ENCODE results near the gene ITGA2B. TPM values are rescaled to one million over a fixed set of nuclear protein-coding genes. Genes with fewer than 3 reads are reported as not detected.

The ITGA2B gene
- total and polyA plus RNA-seq, 5 donors from 2014 or later, result 19.5 TPM; not detected in 4

Other genes with a start within 250 kb of the ITGA2B start
- gene HROB, start 247.7 kb downstream of the ITGA2B start, total RNA-seq, result 9.2 TPM
- gene HROB, start 247.7 kb downstream of the ITGA2B start, polyA plus RNA-seq, result under 1 TPM; 0.16 to 0.67 (median 0.38) TPM
- not detected for gene ASB16, start 218.9 kb downstream of the ITGA2B start, total RNA-seq
- gene ASB16, start 218.9 kb downstream of the ITGA2B start, polyA plus RNA-seq, result under 1 TPM in 2 of 4 donors, not detected in 2; 0.09 to 0.16 TPM
- gene TMUB2, start 202.7 kb downstream of the ITGA2B start, total RNA-seq, result 67.7 TPM
- gene TMUB2, start 202.7 kb downstream of the ITGA2B start, polyA plus RNA-seq, result 10 to 100 TPM; 31.7 to 43.7 (median 34.5) TPM
- gene ATXN7L3, start 189.8 kb downstream of the ITGA2B start, total RNA-seq, result 103 TPM
- gene ATXN7L3, start 189.8 kb downstream of the ITGA2B start, polyA plus RNA-seq, result 10 to 100 TPM; 10.3 to 16.1 (median 12.6) TPM
- 104 TPM for gene UBTF, start 170.0 kb downstream of the ITGA2B start, total RNA-seq
- gene UBTF, start 170.0 kb downstream of the ITGA2B start, polyA plus RNA-seq, result 10 to 100 TPM; 22.3 to 28.5 (median 26.5) TPM
- gene SLC4A1, start 121.5 kb downstream of the ITGA2B start, total RNA-seq, result not detected
- gene SLC4A1, start 121.5 kb downstream of the ITGA2B start, polyA plus RNA-seq, result not detected
- gene RUNDC3A, start 81.0 kb downstream of the ITGA2B start, total RNA-seq, result 0.27 TPM
- gene RUNDC3A, start 81.0 kb downstream of the ITGA2B start, polyA plus RNA-seq, result under 1 TPM in 1 of 4 donors, not detected in 3; 0.96 TPM
- gene SLC25A39, start 64.8 kb downstream of the ITGA2B start, total RNA-seq, result 64.7 TPM
- gene SLC25A39, start 64.8 kb downstream of the ITGA2B start, polyA plus RNA-seq, result 100 to 1,000 TPM in 1 of 4 donors, 10 to 100 TPM in 3; 93.8 to 112 (median 98.4) TPM
- gene GRN, start 44.3 kb downstream of the ITGA2B start, total RNA-seq, result 24.3 TPM
- 10 to 100 TPM; 29.1 to 39.4 (median 33.7) TPM for gene GRN, start 44.3 kb downstream of the ITGA2B start, polyA plus RNA-seq
- 0.25 TPM for gene FAM171A2, start 25.8 kb downstream of the ITGA2B start, total RNA-seq
- under 1 TPM in 2 of 4 donors, not detected in 2; 0.07 to 0.09 TPM for gene FAM171A2, start 25.8 kb downstream of the ITGA2B start, polyA plus RNA-seq
- gene GPATCH8, start 113.8 kb upstream of the ITGA2B start, total RNA-seq, result 87.7 TPM
- 10 to 100 TPM; 24.0 to 34.3 (median 25.3) TPM for gene GPATCH8, start 113.8 kb upstream of the ITGA2B start, polyA plus RNA-seq
- gene FZD2, start 167.8 kb upstream of the ITGA2B start, total RNA-seq, result not detected
- not detected for gene FZD2, start 167.8 kb upstream of the ITGA2B start, polyA plus RNA-seq